Stimulated activated CD4-positive, alpha-beta T cell treated with anti-CD3 and anti-CD28 coated beads, Interleukin-1b, Interleukin-23, amount 100 ng/mL, for 24 hours (primary cell): ENCODE results near the gene CENPP.
A peak's percentile ranks its signal among the peaks of the same experiment; 100 is the strongest.

Experiments used
- DNase-seq, 4 experiments: peaks; one replicate each; pipeline ENCODE4 v3.0.0-alpha.2; 2020; ENCODE audit warnings: low read depth in 4 of 4, low spot score in 1 of 4

CENPP gene

GRCh38 chr9:92652461-92652860 lies 326.7 kb downstream of the CENPP start:
- DNase-seq = no peak

- no peak for DNase-seq
Observed at GRCh38 chr9:92654481-92655301, 328.9 kb downstream of the CENPP start.

- DNase-seq = no peak
Observed at GRCh38 chr9:92655366-92655765, 329.6 kb downstream of the CENPP start.

DNA sequence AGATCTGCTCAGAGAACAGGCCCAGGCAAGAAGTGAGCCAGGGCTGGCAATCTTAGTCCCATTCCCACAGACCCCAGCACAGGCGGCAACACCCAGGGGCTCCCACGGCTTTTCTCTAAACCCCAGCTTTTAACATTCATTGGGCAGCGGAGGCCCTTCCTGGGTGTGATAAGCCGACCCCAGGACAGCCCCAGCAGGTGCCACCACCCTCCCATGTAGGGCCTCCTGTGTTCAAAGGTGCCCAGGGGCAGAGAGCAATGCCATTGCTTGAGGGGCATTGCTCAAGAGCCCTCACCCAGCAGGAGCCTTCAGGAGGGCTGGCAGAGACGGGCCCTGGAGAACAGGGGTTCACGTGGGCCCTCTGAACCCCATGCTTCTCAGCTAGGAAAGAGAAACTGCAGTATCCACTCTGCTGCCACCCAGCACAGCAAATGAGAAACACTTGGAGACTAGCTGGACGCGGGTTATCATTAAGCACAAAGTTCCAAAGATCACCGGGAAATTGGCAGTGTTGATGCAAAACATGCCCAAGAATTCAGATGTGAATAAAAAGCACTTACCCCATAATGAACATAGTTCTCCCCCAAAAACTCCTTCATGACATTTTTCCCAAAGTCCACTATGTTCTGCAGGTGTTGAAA lies 330.3 kb downstream of the CENPP start:
- DNase-seq = no peak

GRCh38 chr9:92656537-92656925 lies 330.8 kb downstream of the CENPP start:
- DNase-seq = no peak

GRCh38 chr9:92657296-92658094 lies 331.7 kb downstream of the CENPP start:
- DNase-seq = no peak

DNA sequence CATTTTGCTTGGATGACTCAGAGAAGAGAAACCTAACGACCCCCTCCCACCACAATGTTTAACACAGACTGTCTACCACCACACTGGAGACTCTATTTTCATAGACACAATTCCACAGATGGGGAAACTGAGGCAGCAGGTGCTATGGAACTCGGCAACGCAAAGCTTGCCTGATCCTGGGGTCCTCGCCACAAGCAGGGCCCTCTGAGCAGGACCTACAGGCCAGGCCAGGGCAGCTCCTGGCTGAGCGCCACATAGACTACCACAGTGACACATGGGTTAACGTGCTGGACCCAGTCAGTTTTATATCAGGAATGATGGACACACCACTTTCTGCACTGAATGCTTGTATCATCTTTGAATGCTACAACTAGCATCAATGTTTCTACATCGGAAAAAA lies 332.4 kb downstream of the CENPP start:
- no peak for DNase-seq

- DNase-seq = no peak
Observed at GRCh38 chr9:92658611-92659010, 332.9 kb downstream of the CENPP start.

GRCh38 chr9:92659601-92660000 lies 333.8 kb downstream of the CENPP start:
- no peak for DNase-seq

GRCh38 chr9:92660266-92660665 lies 334.5 kb downstream of the CENPP start:
- no peak for DNase-seq

- DNase-seq = no peak
Observed at GRCh38 chr9:92661127-92661526, 335.4 kb downstream of the CENPP start.

DNA sequence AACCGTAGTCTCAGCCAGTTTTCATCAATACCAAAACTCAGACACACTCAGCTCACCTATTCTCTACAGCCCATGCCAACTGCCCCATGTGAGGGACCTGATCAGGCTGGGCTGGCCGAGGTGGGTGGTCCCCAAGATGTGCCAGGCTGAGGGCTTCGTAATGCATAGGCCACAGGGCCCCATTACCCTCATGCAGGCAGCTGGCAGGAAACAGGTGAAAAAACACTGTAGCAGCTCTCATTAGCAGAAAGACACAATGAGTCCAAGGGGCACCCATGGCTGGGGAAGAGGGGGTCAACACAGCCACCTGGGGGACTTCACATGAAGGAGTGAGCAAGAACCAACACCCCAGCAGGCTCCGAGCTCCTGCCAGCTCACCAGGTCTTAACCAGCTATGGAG lies 336.0 kb downstream of the CENPP start:
- DNase-seq = no peak

DNA sequence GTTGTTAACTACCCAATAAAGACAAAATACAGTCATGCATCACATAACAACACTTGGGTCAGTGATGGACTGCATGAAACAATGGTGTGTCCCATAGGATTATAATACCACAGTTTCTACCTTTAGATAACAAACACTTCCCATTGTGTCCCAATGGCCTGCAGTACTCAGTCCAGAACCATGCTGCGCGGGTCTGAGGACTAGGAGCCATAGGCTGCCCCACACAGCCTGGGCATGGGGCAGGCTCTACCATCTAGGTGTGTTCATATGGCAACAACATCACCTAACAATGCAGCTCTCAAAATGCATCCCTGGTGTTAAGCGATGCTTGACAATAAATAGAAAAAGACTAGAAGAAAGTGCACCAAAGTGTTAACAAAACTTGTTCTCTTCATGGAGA lies 337.4 kb downstream of the CENPP start:
- DNase-seq = no peak

GRCh38 chr9:92663951-92664350 lies 338.2 kb downstream of the CENPP start:
- DNase-seq = no peak

GRCh38 chr9:92664394-92665152 lies 338.8 kb downstream of the CENPP start:
- DNase-seq = no peak

DNA sequence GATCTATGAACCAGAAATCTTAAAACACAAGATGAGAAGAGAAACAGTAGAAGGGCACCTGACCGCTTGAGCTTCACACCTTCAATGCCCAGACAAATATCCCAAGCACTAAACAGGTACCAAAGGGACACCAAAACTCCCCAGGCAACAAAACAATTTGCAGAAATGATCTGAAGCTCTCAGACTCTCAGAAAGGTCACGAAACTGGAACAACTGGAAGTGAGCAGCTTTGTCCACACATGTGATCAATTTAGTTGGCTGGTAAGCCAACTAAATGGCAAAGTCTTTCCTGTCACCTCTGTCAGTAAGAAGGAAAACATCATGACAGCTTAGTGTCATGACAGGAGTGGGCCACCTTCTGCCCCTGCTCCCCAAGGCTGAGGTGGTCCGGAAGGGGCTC lies 340.1 kb downstream of the CENPP start:
- no peak for DNase-seq

- DNase-seq = no peak
Observed at GRCh38 chr9:92666236-92666635, 340.5 kb downstream of the CENPP start.

DNA sequence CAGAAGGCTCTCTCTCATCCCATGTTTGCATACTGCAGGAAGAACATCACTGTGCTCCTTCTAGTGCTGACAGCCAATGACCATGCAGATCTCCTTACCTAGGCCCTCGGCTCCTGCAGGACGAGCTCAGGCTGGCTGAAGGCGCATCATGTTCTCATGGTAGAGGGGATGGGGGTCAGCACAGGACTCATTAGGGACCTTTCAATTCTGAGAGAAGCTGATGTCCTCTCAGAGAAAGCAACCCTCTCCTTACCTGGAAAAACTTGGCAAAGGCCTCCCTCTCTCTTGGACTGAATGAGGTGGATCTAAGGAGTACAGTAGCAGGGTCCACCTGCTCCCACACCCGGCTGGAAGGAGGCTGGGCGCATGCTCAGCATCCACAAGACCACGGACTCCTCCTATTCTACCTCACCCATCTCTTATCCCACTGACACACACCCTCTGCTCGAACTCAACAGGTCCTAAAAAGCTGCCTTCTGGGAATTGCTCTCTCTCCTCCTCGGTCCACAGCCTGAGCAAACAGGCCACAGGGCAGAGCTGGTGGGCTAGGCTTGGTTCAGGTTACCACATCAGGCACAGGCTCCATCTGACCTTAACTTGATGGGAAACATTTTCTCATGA lies 341.3 kb downstream of the CENPP start:
- DNase-seq = no peak

DNA sequence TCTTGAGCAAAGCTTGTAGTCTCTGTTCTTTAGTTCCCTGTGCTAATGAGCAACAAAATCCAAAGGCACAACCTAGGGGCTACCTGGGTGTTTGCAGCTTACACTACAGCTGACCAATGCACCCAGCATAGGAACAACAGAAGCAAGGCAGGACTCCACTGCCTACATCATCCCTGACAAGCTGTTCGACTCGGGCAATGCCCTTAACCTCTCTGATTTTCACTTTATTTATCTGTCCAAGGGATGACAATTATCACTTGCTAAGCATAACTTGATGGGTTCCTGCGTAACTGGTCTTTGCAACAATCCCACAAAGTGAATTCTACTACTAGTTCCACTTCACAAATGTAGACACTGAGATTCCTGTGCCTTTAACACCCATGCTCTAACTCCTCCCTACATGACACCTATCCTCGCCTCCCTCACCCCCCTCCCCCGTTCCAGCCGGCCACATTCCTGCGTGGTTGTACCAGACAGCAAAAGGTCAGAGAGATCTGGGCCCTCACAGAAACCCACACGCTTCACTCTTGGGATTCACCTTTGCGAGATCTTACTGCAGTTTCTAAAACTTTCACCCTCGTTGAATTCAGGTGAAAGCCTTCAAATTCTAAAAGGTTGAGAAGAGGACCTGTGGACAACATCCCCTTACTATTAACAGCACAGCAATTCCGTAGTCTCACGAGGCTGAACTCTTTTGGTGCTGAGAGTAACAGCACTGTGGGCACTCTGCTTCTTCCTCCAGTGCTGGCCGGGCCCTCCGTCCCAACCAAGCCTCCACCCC lies 343.2 kb downstream of the CENPP start:
- peak in 3 of 4 experiments; percentile 9 to 48 (median 25) for DNase-seq

DNA sequence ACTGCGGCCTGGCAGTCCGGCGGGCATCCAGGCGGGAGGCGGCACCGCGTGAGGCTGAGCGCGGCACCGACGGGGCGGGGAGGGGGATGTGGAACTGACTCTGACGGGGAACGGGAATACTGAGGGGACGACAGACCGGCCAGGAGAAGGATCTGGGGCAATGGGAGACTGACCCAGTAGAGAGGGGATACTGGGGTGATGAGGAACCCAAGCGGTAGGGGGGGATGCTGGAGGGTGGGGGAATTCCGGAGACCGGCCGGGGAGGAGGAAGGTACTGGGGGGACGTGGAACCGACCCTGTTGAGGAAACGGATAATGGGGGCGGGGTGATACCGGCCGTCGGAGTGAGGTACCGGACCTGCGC lies 343.8 kb downstream of the CENPP start:
- peak in 2 of 4 experiments; percentile 10 to 20 for DNase-seq
